Loucy (cell line): ENCODE results near the gene DGCR6.
"Not testable (repeated sequence)": the region's sequence is repeated elsewhere in the genome, so short reads cannot be mapped to it uniquely, and the experiment has no call there.

Experiments
- EZH2phosphoT487 ChIP-seq: fragments of 200-600 bp; IDR thresholded peaks from 2 replicates; pipeline ENCODE4 v1.6.1; 2018; ENCODE audit warnings: antibody characterized with exemption, mild to moderate bottlenecking, moderate library complexity, borderline replicate concordance
- TF ChIP-seq, protein P1 (sequence below): fragments of 200-600 bp; sonication (generic); conservative IDR thresholded peaks from 2 replicates; pipeline ENCODE4 v1.5.1; 2014; ENCODE audit warnings: mild to moderate bottlenecking, antibody characterized with exemption, low read length

DNA sequence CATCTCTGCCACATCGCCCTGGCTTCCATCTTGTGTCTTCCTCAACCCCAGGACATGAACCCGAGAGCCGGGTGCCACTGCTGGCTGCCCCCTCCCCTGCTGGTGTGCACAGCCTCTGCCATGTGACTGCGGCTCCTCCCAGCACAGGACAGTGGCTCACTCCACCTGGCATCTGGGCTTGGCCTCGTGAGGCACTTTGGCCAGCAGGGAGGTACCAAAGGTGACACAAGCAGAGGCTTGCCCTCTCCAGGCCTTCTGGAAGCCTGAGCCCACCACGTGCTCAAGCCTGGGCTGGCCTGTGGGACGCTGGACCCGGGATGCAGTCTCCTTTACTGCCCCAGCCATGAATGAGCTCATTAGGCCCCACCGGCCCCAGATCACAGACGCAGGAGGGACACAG, 8.4 kb downstream of the DGCR6 start:
- TF ChIP-seq, protein P1, sequence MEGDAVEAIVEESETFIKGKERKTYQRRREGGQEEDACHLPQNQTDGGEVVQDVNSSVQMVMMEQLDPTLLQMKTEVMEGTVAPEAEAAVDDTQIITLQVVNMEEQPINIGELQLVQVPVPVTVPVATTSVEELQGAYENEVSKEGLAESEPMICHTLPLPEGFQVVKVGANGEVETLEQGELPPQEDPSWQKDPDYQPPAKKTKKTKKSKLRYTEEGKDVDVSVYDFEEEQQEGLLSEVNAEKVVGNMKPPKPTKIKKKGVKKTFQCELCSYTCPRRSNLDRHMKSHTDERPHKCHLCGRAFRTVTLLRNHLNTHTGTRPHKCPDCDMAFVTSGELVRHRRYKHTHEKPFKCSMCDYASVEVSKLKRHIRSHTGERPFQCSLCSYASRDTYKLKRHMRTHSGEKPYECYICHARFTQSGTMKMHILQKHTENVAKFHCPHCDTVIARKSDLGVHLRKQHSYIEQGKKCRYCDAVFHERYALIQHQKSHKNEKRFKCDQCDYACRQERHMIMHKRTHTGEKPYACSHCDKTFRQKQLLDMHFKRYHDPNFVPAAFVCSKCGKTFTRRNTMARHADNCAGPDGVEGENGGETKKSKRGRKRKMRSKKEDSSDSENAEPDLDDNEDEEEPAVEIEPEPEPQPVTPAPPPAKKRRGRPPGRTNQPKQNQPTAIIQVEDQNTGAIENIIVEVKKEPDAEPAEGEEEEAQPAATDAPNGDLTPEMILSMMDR = not testable (repeated sequence)
- TF ChIP-seq EZH2phosphoT487 = not testable (repeated sequence)
